ENCODE measurements around the gene METRN.
"Not testable (repeated sequence)": the region's sequence is repeated elsewhere in the genome, so short reads cannot be mapped to it uniquely, and the experiment has no call there.

Gene METRN

DNA sequence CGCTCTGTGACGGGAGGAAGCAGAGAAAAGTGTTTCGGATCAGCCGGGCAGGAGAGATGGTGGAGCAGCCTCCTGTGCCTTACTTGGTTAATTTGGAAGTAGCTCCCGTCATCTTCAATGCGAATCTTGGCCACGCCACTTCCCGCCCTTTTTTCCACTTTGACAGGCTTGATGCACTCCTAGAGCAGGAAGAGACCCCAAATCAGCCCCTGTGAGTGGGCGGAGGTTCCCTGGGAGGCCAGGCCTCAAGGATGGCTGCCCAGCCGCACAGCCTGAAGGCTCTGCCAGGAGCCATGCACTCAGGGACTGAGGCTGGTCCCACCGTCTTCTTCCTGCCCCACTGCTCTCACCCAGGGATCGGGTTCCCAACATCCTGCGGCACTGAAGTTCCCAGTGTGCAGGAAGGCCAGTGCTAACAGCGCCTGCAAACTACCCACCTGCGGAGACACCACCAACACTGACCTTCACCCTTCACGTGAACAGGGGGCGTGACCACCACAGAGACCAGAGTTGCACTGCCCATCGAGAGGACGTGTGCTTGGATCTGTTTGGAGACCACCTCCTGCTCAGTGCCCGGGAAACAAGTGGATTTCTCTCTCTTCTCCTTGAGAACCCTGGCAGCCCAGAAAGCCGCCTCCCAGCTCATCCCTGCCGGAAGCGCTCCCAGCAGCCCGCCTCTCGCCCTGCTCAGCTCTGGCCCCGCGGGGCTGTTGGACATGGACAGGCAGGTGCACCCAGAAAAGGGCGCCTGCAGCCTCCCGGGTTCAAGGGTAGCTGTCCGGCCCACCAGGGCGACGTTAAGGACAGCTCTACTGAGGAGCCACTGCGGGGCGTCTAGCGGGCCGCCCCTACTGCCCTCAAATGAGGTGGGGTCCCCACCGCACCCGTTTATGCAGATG lies 24.9 kb downstream of the METRN start:
- DNase-seq: no peak

DNA sequence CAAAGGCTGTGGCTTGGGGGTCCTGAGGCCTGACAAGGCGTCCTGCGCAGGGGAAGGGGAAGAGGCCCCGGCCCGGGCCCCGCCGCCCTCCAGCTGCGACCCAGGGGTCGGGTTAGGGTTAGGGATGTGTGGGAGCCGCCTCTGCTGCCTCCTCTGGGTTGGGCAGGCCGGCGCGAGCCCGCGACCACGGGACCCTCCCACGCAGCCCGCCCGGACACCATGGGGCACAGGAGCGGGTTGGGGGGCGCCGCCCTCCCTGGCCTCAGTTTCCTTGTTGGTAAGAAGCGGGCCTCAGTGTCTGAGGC lies 25.5 kb downstream of the METRN start:
- no peak for DNase-seq

DNA sequence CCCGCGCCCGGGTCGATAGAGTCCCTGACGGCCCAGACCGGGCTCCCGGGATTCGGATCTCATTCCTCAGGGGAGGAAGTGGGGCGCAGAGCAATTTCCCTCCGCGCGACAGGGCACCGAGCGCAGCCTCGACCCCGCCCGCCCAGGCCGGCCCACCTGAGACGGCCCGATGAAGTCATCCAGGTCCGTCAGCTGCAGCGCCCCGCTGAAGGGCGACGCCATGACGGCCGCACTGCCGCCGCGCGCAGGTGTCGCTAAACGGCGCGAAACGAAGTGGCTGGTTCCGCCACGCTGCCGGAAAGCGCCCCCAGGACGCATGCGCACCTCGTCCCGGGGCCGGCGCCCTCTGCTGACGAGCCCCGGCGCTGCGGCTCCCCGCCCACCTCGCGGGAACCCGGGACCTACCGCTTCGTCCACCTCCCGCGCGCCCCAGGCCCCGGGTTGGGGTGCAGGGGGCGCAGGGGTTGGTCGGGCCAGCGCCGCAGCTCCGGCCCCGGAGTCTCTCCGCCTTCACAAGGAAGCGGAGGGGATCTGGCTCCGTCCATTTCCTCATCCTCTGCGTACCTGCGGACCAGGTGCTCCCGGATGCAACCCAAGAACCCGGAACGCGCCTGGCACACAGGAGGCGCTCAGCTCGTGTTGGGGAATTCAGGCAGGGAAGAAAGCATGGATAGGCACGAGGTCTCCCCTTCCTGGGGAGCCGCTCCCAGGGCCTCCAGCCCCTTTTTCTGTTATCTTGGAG lies 26.0 kb downstream of the METRN start, which contains the start of gene CIAO3:
CIAO3 (minus strand) TSS at position 234 of the 742 bp plus-strand sequence; CDS start at position 222, 12 bp downstream.
- DNase-seq: peak; percentile 89

DNA sequence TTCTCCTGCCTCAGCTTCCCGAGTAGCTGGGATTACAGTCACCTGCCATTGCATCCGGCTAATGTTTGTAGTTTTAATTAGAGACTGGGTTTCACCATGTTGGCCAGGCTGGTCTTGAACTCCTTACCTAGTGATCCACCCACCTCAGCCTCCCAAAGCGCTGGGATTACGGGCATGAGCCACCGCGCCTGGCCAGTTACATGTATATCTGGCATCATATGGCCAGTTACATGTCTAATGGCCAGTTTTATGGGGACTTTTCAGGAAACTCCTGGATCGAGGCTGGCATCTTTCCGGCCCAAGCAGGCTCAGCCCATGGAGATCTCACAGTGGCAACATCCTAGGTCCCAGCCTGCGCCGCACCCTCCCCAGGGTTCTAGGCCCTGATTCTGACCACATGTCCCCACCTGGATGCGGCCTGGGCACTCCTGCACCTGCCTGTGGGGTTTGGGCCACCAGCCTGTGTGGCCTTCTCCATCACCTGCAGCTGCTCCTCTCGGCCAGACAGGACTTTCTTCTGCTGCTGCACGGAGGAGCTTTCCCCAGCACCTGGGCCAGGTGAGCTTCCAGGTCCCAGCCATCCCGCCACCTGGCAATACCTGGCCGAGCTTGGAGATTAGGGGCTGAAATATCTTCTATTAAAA lies 27.2 kb downstream of the METRN start:
- no peak for DNase-seq

DNA sequence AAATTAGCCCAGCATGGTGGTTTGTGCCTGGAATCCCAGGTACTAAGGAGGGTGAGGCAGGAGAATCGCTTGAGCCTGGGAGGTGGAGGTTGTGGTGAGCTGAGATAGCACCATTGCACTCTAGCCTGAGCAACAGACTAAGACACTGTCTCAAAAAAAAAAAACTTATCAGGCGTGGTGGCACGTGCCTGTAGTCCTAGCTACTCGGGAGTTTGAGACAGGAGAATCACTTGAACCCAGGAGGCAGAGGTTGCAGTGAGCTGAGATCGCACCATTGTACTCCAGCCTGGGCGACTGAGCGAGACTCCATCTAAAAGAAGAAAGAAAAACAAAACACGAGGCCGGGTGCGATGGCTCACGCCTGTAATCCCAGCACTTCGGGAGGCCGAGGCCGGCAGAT lies 28.0 kb downstream of the METRN start:
- DNase-seq: not testable (repeated sequence)

DNA sequence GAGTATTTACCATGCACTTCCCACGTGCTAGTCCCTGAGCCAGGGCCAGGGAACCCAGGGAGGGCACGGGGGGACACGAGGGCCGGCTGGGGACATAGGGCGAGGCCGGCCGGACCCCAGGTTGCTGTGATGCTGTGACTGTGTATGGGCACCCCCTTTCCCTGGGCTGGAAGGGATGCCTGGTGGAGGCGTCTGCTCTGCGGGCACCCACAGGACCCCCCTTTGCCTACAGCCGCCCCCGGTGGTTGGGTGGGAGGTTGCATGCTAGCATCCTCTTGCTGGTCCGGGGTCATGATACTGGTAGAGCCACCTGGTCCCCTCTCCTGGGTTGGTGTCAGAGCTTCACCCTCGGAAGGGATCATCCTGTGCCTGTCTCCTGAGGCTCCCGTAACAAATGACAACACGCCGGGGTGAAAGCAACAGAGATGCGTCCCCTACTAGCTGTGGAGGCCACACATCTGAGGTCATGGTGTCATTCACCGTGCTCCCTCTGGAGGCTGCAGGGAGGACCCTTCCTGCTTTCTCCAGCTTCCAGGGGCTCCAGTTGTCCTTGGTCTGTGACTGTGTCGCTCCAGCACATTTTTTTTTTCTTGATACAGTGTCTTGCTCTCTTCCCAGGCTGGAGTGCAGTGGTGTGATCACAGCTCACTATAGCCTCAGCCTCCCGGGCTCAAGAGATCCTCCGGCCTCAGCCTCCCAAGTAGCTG lies 29.0 kb downstream of the METRN start:
- no peak for DNase-seq

DNA sequence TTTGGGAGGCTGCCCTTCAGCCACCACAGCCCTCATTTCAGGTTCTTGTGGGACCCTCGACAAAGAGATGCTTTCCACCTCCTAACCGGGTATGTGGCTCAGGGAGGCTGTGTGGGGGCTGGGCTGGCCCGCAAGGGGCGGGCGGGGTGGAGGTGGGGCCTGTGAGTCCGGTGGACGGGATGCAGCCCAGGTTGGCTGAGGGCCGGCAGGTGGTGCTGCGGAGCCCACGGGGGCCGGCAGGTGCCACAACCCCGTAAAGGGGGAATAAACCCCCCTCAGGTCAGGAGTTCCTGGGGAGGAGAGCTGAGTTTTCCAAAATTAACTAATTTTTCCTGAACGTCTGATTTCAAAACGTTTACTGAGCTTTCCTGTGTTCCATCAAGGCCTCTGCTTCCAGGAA lies 30.8 kb downstream of the METRN start:
- no peak for DNase-seq

DNA sequence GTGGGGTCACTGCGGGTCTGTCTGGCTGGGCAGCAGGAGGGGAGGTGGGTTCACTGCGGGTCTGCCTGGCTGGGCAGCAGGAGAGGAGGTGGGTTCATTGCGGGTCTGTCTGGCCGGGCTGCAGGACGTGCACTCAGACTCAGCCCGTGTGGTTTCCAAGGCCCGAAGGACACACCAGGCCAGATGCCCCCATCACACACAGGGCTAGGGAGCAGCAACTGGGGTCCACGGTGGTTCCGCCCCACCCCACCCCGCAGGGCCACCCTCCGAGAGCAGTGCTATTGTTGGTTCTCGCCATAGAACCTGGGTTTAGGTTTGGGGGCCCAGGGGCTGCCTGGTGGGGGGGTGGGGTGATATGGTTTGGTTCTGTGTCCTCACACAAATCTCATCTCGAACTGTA lies 31.7 kb downstream of the METRN start:
- no peak for DNase-seq

DNA sequence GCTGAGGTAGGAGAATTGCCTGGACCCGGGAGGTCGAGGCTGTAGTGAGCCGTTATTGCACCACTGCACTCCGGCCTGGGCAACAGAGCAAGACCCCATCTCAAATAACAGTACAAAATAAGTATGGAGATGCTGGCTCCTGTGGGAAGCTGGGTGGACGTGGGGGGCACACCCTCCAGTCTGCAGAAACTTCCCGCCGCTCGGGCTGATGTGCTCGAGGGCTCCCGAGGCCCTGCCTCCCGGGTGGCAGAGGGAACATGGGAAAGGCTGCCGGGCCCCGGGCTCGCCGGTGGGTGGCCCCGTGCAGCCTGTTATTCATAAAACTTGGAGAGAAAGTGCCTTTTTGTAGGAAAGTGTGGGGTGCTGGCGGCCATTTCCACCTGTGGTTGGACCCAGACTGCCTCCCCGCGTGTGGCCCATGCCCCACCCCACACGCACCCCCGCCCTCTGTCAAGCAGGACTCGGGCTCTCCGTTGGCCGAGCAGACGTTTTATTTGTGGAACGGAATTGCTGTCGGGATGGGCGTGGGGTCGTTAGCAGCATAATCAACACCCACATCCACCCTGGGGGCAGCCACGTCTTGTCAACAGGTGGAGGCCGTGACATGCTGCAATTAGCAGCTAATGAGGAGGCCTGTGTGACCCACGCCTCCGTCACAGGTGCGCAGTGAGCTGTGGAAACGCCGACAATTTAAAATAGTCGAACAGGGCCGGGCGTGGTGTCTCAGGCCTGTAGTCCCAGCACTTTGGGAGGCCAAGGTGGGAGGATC lies 33.2 kb downstream of the METRN start:
- DNase-seq: no peak

DNA sequence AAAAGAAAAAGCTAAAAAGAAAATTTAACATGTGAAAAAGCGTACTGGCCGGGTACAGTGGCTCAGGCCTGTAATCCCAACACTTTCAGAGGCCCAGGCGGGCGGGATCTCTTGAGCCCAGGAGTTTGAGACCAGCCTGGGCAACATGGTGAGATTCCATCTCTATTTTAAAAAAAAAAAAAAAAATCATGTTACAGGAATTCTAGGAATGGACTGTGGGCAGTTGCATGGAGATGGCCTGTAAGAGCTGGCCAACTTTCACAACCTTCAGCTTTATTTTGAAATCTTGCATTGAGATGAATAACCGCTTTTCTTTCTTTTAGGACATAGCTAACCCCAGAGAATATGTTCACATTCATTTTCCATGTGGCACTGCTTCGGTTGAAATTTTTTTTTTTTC lies 34.1 kb downstream of the METRN start:
- no peak for DNase-seq

DNA sequence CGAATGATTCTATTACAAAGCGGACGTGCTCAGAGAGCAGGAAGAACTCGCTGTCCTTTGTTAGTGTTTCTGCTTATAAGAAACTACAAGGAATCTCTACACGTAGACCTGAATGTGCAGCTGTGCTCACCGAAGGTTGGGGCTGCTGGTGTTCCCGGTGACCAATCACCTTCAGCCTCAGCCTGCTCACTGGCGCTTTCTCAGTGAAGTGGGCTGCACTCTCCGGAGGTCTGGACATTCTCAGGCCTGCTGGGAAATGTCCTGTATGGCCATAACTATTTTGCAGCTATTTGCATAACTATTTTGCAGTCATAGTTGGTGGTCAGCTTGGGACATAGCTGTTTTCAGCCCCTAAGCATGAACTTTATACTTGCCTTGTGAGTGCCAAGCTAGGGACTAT lies 35.6 kb downstream of the METRN start:
- DNase-seq: no peak

DNA sequence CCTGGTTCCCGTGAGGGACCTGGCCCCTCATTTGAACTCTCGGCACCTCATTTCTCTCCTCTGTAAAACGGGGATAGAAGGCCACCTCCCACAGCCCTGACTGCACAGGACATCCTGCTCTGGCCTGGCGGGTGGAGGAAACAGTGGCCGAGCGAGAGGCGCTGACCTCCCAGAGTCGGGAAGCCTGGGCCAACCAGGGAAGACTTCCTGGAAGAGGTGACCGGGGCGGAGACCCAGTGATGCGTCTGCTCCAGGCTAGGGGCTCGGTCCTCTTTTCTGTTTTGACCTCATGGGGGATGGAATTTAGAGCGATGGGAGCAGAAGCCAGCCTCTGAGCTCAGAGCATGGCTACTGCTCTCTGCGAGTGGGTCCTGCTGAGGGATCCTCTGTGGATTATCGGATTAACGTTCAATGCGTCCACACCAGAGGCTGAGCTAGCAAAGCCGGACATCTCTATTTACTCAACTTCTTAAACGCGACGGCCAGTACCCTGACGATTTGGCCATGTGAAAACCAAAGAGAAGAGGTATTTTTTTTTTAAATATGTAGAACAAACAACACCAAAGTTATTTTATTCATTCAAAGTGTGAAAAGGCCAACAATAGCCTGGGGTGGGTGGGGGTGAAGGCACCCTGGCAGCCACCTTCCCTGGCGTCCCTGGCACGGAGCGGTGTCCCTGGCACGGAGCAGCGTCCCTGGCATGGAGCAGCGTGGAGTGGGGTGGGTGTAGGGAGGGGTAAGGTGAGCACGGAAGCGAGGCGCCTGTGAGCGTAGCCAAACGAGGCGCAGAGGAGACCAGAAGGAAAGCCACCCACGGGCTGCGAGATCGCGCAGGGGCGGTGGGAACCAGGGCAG lies 36.5 kb downstream of the METRN start:
- no peak for DNase-seq

DNA sequence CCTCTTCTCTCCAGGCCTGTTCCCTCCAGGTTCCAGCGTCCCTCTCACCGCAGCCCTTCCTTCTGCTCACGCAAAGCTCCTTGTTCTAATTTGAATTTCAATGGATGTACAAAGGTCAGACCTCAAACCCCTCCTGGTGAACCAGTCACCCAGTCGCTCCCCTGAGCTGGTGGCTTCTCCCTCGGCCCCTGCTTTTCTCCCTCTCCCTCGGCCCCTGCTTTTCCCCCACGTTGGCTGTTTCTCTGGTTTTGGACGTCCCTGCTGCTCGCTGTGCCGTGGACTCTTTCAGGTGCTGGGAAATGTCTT lies 37.0 kb downstream of the METRN start:
- no peak for DNase-seq

DNA sequence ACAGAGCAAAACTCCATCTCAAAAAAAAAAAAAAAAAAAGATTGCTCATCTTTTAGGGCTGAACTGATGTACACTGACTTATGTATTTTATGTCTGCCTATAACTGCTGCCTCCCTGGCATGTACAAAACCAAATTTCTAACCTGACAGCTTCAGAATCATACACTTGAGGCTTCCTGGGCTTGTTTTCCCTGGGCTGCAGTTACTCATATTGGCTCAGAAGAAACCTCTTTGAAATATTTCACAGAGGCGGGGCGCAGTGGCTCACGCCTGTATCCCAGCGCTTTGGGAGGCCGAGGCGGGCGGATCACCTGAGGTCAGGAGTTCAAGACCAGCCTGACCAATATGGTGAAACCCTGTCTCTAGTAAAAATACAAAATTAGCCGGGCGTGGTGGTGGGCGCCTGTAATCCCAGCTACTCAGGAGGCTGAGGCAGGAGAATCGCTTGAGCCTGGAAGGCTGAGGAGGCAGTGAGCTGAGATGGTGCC lies 39.2 kb downstream of the METRN start:
- not testable (repeated sequence) for DNase-seq

DNA sequence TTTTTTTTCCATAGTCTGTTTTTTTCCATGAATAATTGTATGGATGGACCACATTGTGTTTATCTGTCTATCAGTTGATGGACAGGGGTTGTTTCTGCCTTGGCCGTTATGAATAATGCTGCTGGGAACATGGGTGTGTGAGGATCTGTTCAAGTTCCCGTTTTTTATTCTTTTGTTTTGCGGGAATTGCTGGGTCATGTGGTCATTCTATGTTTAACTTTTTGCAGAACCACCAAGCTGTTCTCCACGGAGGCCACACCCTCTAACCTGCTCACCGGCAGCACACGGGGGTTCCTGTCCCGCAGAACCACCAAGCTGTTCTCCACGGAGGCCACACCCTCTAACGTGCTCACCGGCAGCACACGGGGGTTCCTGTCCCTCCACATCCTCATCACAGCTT lies 39.7 kb downstream of the METRN start:
- DNase-seq: no peak

DNA sequence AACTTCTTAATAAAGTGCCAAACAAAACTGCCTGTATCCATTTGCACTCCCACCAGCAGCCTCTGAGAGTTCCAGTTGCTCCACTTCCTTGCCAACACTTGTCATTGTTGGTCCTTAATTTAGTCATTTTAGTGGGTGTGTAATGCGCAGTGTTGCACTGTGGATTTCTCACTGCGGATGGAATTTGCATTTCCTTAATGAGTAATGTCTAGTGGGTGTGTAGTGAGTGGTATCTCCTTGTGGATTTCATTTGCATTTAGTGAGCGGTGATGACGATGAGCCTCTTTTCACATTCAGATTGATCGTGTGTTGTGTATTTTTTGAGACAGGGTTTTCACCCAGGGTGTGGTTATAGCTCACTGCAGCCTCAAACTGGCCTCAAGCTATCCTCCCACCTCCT lies 41.5 kb downstream of the METRN start:
- no peak for DNase-seq

DNA sequence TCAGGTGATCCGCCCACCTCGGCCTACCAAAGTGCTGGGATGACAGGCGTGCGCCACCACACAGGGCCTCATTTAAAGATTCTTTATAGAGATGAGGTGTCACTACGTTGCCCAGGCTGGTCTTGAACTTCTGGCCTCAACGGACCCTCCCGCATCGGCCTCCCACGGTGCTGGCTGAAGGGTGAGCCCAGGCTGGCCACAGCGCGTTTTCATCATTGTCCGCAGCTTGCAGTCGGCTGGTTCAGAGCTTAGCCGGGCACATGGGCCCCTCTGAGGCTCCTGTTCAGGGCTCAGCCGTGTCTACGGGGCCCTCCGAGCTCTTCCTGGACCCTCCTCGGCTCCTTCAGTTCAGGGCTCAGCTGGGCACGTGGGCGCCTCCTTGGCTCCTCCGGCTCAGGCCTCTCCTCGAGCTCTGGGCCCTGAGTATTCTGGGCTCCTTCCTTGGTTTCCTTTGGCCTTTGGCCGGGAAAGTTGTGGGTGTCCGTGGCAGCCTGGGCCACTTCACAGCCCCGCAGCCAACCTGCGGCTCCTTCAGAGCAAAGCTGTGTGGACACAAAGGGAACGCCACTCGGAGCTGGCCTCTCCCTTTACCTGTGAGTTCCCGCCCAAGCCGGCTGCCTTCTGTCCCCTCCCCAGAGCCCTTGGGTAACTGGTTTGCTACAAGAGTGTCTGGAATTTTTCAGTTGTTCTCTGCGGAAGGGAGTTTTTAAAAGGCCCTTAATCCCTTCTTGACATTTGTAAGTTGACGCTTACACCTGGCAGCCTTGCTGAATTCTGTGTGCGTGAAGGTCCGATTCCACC lies 44.4 kb downstream of the METRN start:
- DNase-seq: no peak

DNA sequence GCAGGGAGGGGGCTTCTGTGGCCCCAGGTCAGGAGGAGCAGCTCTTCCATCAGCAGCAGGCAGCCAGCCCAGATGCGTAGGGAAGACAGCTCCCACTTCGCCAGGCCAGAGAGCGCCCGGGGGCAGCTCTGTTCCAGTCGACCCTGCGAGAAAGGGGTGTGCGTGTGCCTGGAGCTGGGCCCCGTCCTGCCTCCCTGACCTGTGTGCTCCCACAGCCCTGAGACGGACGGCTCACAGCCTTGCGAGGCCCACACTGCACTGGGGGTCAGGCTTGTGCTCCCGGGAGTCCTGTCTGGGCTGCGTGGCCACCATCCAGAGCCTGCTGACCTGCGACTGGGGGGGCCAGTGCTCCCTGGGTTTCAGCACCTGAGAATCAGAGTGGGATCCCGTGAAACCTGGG lies 45.1 kb downstream of the METRN start:
- no peak for DNase-seq

DNA sequence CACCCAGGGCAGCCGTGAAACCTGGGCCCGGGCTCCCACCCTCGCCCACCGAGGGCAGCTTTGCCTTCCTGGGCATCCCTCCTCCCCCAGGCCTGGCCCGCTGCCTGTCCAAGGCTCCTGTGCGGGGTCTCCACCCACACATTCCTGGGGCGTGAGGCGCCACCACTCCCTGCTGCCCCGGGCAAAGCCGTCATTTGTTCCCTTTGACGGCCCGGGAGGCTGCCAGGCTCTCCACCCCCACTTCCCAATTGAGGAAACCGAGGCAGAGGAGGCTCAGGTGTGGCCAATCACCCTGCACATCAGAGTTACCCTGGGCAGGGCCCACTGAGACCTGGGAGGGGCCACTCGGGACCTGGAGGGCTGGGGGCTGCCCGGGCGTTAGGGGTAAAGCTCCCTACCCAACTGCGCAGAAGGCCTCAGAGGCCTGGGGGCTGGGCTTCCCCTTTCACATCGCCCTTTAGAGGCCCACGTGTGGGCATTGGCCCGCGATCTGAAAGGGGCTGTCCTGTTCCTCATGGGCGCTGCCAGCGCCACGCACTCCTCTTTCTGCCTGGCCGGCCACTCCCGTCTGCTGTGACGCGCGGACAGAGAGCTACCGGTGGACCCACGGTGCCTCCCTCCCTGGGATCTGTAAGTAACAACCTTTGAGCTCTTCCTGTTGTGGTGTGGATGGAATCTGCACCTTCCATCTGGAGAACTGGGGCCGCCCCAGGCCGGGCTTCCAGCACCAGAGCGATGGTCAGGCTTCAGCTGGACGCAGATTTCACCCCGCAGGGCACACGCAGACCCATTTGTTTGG lies 45.8 kb downstream of the METRN start, which contains the start of gene MSLN:
MSLN (plus strand) TSS at position 190 of the 799 bp plus-strand sequence. CDS start 1,947 bp downstream, outside the sequence.
- no peak for DNase-seq

All from NCI-H2171 (cell line).